Stimulated activated CD8-positive, alpha-beta memory T cell treated with anti-CD3 and anti-CD28 coated beads, Interleukin-15, amount 100 ng/mL, for 48 hours (primary cell): ENCODE data around the gene GSTM1.
"Not testable (repeated sequence)": the region's sequence is repeated elsewhere in the genome, so short reads cannot be mapped to it uniquely, and the experiment has no call there.

Source experiments
- DNase-seq, 2 donors: peaks; one replicate each; pipeline ENCODE4 v3.0.0-alpha.2; 2020; ENCODE audit warnings: low read depth in 2 of 2

The GSTM1 gene

GRCh38 chr1:109659997-109660690 lies 27.5 kb upstream of the GSTM1 start:
- no peak for DNase-seq

GRCh38 chr1:109660691-109661026 lies 27.0 kb upstream of the GSTM1 start:
- DNase-seq, result not testable (repeated sequence)

GRCh38 chr1:109661391-109661790 lies 26.2 kb upstream of the GSTM1 start:
- no peak for DNase-seq

GRCh38 chr1:109664671-109665070 lies 22.9 kb upstream of the GSTM1 start:
- DNase-seq, result no peak

- peak; percentile 74 to 79 for DNase-seq
Observed at GRCh38 chr1:109667452-109668122, 20.0 kb upstream of the GSTM1 start, which contains the start of gene GSTM2. Gene GSTM2 (plus strand): TSS chr1:109668057. CDS start chr1:109668116, 59 bp downstream.

DNA sequence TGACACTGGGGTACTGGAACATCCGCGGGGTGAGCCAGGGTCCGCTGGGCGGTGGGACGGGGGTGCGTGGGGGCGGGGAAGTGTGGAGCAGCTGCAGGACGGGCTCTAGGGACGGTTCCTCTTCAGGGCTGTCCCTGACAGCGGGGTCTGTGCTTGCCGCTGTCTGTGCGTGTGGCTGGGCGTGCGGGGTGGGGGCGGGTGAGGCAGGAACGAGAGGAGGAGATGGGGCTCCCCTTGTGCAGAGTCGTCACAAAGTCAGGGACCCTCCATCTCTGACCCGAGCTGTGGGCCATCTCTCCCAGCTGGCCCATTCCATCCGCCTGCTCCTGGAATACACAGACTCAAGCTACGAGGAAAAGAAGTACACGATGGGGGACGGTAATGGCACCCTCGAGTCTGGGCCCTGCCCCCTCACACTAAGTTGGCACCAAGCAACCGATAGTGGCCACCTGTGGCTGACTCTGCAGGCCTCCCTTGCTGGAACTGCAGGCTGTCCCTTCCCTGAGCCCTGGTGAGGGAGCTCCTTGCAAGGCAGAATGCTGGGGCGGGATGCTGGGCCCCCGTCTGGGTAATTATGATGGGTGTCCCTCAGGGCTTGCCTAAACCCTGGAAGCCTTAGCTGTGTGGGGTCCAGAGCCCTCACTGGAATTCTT lies 19.4 kb upstream of the GSTM1 start:
- no peak for DNase-seq

DNA sequence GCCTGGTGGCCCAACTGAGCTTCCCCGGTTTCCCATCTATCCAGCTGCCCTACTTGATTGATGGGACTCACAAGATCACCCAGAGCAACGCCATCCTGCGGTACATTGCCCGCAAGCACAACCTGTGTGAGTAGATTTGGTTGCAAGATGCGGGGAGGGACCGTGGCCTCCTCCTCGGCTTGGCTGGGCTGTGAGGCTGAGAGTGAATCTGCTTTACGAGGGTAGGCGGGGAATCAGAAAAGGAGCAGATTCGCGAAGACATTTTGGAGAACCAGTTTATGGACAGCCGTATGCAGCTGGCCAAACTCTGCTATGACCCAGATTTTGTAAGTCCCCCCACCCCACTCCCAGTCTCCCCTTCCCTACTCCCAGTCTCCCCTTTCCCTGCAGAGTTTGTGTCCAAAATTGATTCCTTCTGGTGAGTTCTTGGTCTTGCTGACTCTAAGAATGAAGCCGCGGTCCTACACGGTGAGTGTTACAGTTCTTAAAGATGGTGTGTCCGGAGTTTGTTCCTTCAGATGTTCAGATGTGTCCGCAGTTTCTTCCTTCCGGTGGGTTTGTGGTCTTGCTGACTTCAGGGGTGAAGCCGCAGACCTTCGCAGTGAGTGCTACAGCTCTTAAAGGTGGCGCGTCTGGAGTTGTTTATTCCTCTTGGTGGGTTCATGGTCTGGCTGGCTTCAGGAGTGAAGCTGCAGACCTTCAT lies 18.2 kb upstream of the GSTM1 start:
- DNase-seq, result no peak

DNA sequence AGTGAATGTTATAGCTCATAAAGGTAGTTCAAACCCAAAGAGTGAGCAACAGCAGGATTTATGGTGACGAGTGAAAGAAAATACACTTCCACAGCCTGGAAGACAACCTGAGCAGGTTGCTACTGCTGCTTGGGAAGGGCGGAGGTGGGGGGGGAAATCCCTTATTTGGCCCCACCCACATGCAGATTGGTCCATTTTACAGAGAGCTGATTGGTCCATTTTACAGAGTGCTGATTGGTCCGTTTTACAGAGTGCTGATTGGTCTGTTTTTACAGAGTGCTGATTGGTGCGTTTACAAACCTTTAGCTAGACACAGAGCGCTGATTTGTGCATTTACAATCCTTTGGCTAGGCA lies 17.7 kb upstream of the GSTM1 start:
- not testable (repeated sequence) for DNase-seq

DNA sequence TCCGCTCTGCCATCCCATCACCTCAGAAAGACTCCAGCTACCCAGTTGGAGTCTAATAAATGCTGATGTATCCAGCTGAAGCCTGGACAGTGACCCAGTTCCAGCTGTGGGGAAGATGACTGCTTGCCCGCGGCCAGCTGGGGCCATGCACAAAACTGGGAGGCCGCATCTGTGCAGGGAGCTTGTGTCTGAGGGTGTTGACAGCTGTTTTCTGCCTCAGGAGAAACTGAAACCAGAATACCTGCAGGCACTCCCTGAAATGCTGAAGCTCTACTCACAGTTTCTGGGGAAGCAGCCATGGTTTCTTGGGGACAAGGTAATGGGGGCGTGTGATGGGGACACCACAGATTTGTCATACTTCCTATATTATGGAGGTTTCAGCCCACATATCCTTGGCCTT lies 16.6 kb upstream of the GSTM1 start:
- no peak for DNase-seq

GRCh38 chr1:109673861-109674260 lies 13.8 kb upstream of the GSTM1 start:
- DNase-seq, result not testable (repeated sequence)

GRCh38 chr1:109676683-109677381 lies 10.8 kb upstream of the GSTM1 start:
- not testable (repeated sequence) for DNase-seq

GRCh38 chr1:109677459-109677858 lies 10.2 kb upstream of the GSTM1 start:
- no peak for DNase-seq

DNA sequence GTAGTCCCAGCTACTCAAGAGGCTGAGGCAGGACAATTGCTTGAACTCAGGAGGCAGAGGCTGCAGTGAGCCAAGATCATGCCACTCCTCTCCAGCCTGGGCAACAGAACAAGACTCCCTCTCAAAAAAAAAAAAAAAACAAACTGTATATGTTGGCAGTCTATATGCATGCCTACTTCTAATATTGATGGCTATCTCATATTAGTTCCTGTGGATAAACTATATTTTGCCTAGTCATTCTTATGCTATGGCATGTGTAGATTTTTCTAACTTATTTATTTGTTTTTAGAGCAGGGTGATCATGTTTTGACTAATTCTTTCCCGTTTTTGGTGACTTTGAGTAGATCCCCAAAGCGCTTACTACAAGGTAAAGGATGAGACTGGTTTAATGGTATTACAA lies 9.0 kb upstream of the GSTM1 start:
- DNase-seq, result not testable (repeated sequence)

- DNase-seq, result not testable (repeated sequence)
Observed at GRCh38 chr1:109684777-109685176, 2.8 kb upstream of the GSTM1 start.

DNA sequence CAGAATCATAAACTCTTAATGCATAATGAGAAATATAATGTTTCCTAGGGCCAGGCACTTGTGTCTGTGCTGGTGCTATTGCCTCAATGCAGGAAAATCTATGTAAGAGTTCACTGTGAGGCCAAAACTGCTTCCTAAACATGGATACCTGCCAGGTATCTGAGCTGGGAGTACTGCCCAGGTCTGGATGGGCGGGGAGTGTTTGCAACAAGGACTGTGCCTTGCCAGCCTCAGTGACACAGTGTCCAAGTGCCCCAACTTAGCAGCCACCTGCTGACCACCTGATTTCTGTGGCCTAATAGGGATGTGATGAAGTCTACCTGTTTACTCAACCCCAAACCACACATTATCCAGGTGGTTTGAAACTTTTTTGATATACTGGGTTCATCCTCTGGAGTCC lies 2.2 kb upstream of the GSTM1 start:
- DNase-seq, result not testable (repeated sequence)

DNA sequence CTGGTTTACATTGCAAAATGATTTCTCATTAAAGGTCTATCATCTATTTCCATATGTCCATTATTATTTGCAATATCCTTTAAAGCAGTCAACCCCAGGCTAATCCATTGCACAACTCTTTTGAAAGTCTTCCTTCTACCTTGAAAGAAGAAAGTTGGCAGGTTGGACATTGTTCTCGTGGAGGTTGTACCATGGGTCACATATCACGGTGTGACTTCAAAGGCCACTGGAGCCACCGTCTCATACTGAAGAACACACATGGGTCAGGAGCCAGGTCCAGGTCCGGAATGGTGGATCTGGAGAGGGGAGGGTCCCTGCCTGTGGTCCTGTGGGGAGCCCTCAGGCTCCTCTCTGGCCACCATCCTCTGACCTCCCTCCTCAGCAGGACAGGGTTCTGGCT lies 1.7 kb upstream of the GSTM1 start:
- not testable (repeated sequence) for DNase-seq

GRCh38 chr1:109687109-109687508 lies 508 bp upstream of the GSTM1 start:
- not testable (repeated sequence) for DNase-seq

DNA sequence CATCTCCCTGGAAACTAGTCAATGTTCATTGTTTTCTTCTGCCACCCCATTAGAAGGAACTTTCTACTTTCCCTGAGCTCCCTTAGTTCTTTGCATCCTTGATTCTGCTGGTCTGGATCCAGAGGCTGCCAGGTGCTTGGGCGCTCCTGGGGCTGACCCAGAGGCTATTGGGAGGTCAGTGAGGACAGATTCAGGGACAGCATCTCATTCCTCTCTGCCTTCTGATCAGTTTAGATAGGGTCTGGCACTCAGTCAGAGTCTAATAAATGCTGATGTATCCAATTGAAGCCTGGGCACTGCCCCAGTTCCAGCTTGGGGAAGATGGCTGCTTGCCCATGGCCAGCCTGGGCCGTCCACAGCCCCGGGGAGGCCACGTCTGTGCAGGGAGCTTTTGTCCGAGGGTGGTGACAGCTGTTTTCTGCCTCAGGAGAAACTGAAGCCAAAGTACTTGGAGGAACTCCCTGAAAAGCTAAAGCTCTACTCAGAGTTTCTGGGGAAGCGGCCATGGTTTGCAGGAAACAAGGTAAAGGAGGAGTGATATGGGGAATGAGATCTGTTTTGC lies 2.3 kb downstream of the GSTM1 start:
- no peak for DNase-seq

- DNase-seq, result no peak
Observed at GRCh38 chr1:109691759-109692158, 4.1 kb downstream of the GSTM1 start.

- DNase-seq, result not testable (repeated sequence)
Observed at GRCh38 chr1:109694400-109694799, 6.8 kb downstream of the GSTM1 start.

DNA sequence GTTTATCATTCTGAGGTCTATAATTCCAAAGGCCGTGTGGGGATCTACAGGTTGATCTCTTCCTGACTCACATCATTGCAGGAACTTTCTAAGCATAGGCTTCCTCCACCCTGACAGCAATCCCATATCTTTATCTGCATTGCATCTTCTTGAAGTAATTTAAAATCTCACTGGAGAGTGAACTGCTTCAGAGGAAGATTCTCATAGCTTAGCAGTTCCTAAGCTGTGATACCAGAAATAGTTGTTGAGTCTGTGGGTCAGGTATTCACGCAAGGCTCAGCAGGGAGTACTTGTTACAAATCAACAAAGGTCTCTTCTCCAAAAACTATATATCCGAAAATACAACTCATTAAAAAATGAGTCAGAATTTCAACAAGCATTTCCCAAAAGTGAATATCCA lies 7.5 kb downstream of the GSTM1 start:
- DNase-seq, result not testable (repeated sequence)
